ENCODE data around the gene TBR1. TPM values are rescaled to one million over a fixed set of nuclear protein-coding genes. Genes with fewer than 3 reads are reported as not detected.
A peak's percentile ranks its signal among the peaks of the same experiment; 100 is the strongest.

Gene TBR1
- total RNA-seq, 1 experiment from 2014 or later = 0.03 TPM

- no peak overlapping the region for H3K27ac ChIP-seq
- no peak for DNase-seq (ENCODE audit: low read depth in 1 of 2, low spot score in 2 of 2)
Measured at GRCh38 chr2:161391737-161392506, 24.2 kb upstream of the TBR1 start.

GRCh38 chr2:161400076-161400475 lies 16.0 kb upstream of the TBR1 start:
- Histone ChIP-seq H3K9me3 (replicated peaks) (no peaks in the 10 kb centered on the region), H3K4me3 (no peak overlapping the region), H3K27me3 (replicated peaks) (no peaks in the 10 kb centered on the region), H3K27ac (no peak overlapping the region), H3K4me1 (replicated peaks) (no peaks in the 10 kb centered on the region), H3K36me3 (peaks cover 34% of the 10 kb centered on the region)
- no peak for DNase-seq (ENCODE audit: low read depth in 1 of 2, low spot score in 2 of 2)

More at GRCh38 chr2:161391737-161392506, 24.2 kb upstream of the TBR1 start:
- Histone ChIP-seq H3K4me1 (replicated peaks) (no peaks in the 10 kb centered on the region), H3K9me3 (replicated peaks) (no peaks in the 10 kb centered on the region), H3K4me3 (no peak overlapping the region), H3K27me3 (replicated peaks) (no peaks in the 10 kb centered on the region), H3K36me3 (peaks cover 66% of the 10 kb centered on the region)

- H3K27me3 ChIP-seq (replicated peaks) = no peaks in the 10 kb centered on the region
- H3K27ac ChIP-seq = no peak overlapping the region
- H3K9me3 ChIP-seq (replicated peaks) = no peaks in the 10 kb centered on the region
- no peak overlapping the region for H3K4me3 ChIP-seq
- DNase-seq (ENCODE audit: low read depth in 1 of 2, low spot score in 2 of 2) = no peak
- peaks cover 17% of the 10 kb centered on the region for H3K36me3 ChIP-seq
- H3K4me1 ChIP-seq (replicated peaks) = no peaks in the 10 kb centered on the region
Measured at GRCh38 chr2:161402297-161402696, 13.8 kb upstream of the TBR1 start.

GRCh38 chr2:161406316-161406715 lies 9.8 kb upstream of the TBR1 start:
- Histone ChIP-seq H3K27me3 (replicated peaks) (no peaks in the 10 kb centered on the region), H3K4me1 (replicated peaks) (no peaks in the 10 kb centered on the region), H3K36me3 (peaks cover 15% of the 10 kb centered on the region), H3K27ac (no peak overlapping the region), H3K9me3 (replicated peaks) (no peaks in the 10 kb centered on the region), H3K4me3 (no peak overlapping the region)
- DNase-seq (ENCODE audit: low read depth in 1 of 2, low spot score in 2 of 2) = no peak

GRCh38 chr2:161407597-161407996 lies 8.5 kb upstream of the TBR1 start:
- H3K4me1 ChIP-seq (replicated peaks) = no peaks in the 10 kb centered on the region
- no peaks in the 10 kb centered on the region for H3K9me3 ChIP-seq (replicated peaks)
- no peak overlapping the region for H3K27ac ChIP-seq
- no peak overlapping the region for H3K4me3 ChIP-seq
- H3K27me3 ChIP-seq (replicated peaks) = no peaks in the 10 kb centered on the region
- no peak for DNase-seq (ENCODE audit: low read depth in 1 of 2, low spot score in 2 of 2)
- H3K36me3 ChIP-seq = peaks cover 13% of the 10 kb centered on the region

GRCh38 chr2:161409308-161409907 lies 6.7 kb upstream of the TBR1 start:
- Histone ChIP-seq H3K36me3 (peaks cover 13% of the 10 kb centered on the region; the same call in 1 of the 2 replicates), H3K9me3 (replicated peaks) (no peaks in the 10 kb centered on the region), H3K4me1 (replicated peaks) (peaks cover 3% of the 10 kb centered on the region), H3K4me3 (no peak overlapping the region), H3K27ac (no peak overlapping the region), H3K27me3 (replicated peaks) (no peaks in the 10 kb centered on the region)
- DNase-seq (ENCODE audit: low read depth in 1 of 2, low spot score in 2 of 2) = no peak

- H3K27me3 ChIP-seq (replicated peaks) = no peaks in the 10 kb centered on the region
- H3K4me1 ChIP-seq (replicated peaks) = peaks cover 6% of the 10 kb centered on the region
- H3K4me3 ChIP-seq = no peak overlapping the region
- no peak for DNase-seq (ENCODE audit: low read depth in 1 of 2, low spot score in 2 of 2)
- no peak overlapping the region for H3K27ac ChIP-seq
- H3K36me3 ChIP-seq = peaks cover 13% of the 10 kb centered on the region; the same call in 1 of the 2 replicates
- no peaks in the 10 kb centered on the region for H3K9me3 ChIP-seq (replicated peaks)
Measured at GRCh38 chr2:161412346-161412745, 3.8 kb upstream of the TBR1 start.

- Histone ChIP-seq H3K9me3 (replicated peaks) (no peaks in the 10 kb centered on the region), H3K4me1 (replicated peaks) (peaks cover 6% of the 10 kb centered on the region), H3K36me3 (peaks cover 10% of the 10 kb centered on the region; the same call in 1 of the 2 replicates), H3K27ac (no peak overlapping the region), H3K4me3 (peak overlapping the region; percentile 48), H3K27me3 (replicated peaks) (no peaks in the 10 kb centered on the region)
- DNase-seq (ENCODE audit: low read depth in 1 of 2, low spot score in 2 of 2) = peak; percentile 67 to 72
Measured at GRCh38 chr2:161414042-161415033, 1.8 kb upstream of the TBR1 start.

GRCh38 chr2:161415034-161415986 lies 787 bp upstream of the TBR1 start:
- no peak for DNase-seq (ENCODE audit: low read depth in 1 of 2, low spot score in 2 of 2)
- Histone ChIP-seq H3K27me3 (replicated peaks) (no peaks in the 10 kb centered on the region), H3K9me3 (replicated peaks) (no peaks in the 10 kb centered on the region), H3K4me1 (replicated peaks) (peaks cover 6% of the 10 kb centered on the region), H3K4me3 (peak overlapping the region; percentile 48), H3K36me3 (peaks cover 6% of the 10 kb centered on the region; the same call in 1 of the 2 replicates), H3K27ac (no peak overlapping the region)

GRCh38 chr2:161416708-161417437 lies 776 bp downstream of the TBR1 start:
- no peak for DNase-seq (ENCODE audit: low read depth in 1 of 2, low spot score in 2 of 2)
- H3K27me3 ChIP-seq (replicated peaks) = no peaks in the 10 kb centered on the region

GRCh38 chr2:161417438-161418274 lies 1.6 kb downstream of the TBR1 start:
- Histone ChIP-seq H3K36me3 (no peaks in the 10 kb centered on the region), H3K4me3 (no peak overlapping the region), H3K27me3 (replicated peaks) (no peaks in the 10 kb centered on the region), H3K4me1 (replicated peaks) (peaks cover 6% of the 10 kb centered on the region), H3K27ac (no peak overlapping the region), H3K9me3 (replicated peaks) (no peaks in the 10 kb centered on the region)
- DNase-seq (ENCODE audit: low read depth in 1 of 2, low spot score in 2 of 2) = no peak

More at GRCh38 chr2:161416708-161417437, 776 bp downstream of the TBR1 start:
- Histone ChIP-seq H3K36me3 (no peaks in the 10 kb centered on the region), H3K4me3 (no peak overlapping the region), H3K4me1 (replicated peaks) (peaks cover 6% of the 10 kb centered on the region), H3K27ac (no peak overlapping the region), H3K9me3 (replicated peaks) (no peaks in the 10 kb centered on the region)

All from SJSA1 (cell line).